ENCODE data around the gene APOBEC3G.

Gene APOBEC3G

DNA sequence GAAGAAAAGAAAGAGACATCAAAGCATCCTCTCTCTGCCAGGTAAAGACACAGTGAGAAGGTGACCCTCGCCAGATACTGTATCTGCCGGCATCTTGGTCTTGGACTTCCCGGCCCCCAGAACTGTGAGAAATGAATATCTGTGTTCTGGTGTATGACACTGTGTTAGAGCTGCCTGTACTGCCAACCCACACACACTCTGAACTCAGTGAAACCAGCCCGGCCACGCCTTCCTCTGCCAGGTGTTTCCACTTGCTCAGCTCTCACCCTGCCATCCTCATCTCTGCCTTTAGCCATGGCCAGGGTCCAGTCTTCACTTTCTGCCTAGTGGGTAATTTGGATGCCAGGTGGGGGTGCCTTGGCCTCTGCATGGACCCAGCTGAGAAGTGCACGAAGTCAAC lies 51.4 kb downstream of the APOBEC3G start:
- TF ChIP-seq, protein P1, sequence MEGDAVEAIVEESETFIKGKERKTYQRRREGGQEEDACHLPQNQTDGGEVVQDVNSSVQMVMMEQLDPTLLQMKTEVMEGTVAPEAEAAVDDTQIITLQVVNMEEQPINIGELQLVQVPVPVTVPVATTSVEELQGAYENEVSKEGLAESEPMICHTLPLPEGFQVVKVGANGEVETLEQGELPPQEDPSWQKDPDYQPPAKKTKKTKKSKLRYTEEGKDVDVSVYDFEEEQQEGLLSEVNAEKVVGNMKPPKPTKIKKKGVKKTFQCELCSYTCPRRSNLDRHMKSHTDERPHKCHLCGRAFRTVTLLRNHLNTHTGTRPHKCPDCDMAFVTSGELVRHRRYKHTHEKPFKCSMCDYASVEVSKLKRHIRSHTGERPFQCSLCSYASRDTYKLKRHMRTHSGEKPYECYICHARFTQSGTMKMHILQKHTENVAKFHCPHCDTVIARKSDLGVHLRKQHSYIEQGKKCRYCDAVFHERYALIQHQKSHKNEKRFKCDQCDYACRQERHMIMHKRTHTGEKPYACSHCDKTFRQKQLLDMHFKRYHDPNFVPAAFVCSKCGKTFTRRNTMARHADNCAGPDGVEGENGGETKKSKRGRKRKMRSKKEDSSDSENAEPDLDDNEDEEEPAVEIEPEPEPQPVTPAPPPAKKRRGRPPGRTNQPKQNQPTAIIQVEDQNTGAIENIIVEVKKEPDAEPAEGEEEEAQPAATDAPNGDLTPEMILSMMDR (conservative IDR thresholded peaks at IDR 0.05; ENCODE audit: low read depth, low read length), result no peak
- no peak for DNase-seq (ENCODE audit: low read depth)
- no peak overlapping the region for H3K4me3 ChIP-seq (ENCODE audit: low read depth, low read length)

DNA sequence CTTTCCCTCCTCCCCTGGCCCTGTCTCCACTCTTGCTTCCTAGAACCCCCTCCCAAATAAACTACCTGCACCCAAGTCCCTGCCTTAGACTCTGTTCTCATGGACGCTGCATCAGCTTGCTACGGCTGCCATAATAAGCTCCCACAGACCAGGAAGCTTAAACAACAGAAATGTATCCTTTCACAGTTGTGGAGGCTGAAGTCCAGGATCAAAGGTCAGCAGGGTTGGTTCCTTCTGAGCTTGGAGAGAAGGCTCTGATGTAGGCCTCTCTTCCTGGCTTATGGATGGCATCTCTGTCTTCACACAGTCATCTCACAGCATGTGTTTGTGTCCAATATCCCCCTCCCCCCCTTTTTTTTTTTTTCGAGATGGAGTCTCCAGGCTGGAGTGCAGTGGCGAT lies 52.0 kb downstream of the APOBEC3G start:
- TF ChIP-seq, protein P1 (conservative IDR thresholded peaks at IDR 0.05; ENCODE audit: low read depth, low read length), result no peak
- no peak overlapping the region for H3K4me3 ChIP-seq (ENCODE audit: low read depth, low read length)
- no peak for DNase-seq (ENCODE audit: low read depth)

DNA sequence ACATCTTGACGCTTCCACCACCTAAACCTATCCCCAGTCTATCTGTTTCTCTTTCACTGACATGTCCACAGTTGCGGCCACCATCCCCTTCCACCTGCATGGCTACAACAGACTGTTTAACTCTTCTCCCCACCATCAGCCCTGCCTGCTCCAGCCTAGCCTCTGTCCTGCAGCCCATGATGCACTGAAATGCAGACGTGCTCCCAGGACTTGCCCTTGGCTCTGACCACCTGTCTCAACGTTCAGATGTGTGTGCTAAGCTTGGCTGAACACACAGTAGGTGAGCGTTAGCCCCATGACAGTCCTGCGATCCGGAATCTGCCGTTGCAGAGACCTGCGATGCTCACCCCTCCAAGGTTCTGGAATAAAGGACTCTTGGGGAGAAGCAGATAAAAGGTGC lies 52.7 kb downstream of the APOBEC3G start:
- no peak for DNase-seq (ENCODE audit: low read depth)

DNA sequence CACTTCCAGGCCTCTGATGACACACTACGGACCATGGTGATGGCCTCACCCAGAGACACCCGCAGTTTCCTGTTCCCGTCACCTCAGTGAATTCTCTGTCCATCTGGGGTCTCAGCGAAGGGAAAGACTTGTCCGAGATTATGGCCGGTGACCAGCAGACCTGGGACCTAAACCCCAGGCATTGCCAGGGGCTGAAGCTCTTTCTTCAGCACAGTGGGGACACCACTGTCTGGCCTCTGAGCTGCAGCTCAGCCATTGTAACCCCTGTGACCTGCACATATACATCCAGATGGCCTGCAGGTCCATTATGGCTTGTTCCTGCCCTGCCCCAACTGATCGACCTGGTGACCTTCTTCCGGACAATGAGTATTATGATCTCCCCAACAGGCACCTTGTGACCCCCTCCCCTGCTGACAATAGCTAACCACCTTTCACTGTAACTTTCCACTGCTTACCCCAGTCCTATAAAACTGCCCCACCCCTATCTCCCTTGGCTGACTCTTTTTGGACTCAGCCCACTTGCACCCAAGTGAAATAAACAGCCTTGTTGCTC lies 53.2 kb downstream of the APOBEC3G start:
- DNase-seq (ENCODE audit: low read depth), result no peak
- TF ChIP-seq, protein P1 (conservative IDR thresholded peaks at IDR 0.05; ENCODE audit: low read depth, low read length), result no peak
- H3K4me3 ChIP-seq (ENCODE audit: low read depth, low read length), result no peak overlapping the region

More for the DNA sequence above, 52.7 kb downstream of the APOBEC3G start:
- no peak overlapping the region for H3K4me3 ChIP-seq (ENCODE audit: low read depth, low read length)
- TF ChIP-seq, protein P1 (conservative IDR thresholded peaks at IDR 0.05; ENCODE audit: low read depth, low read length), result no peak

DNA sequence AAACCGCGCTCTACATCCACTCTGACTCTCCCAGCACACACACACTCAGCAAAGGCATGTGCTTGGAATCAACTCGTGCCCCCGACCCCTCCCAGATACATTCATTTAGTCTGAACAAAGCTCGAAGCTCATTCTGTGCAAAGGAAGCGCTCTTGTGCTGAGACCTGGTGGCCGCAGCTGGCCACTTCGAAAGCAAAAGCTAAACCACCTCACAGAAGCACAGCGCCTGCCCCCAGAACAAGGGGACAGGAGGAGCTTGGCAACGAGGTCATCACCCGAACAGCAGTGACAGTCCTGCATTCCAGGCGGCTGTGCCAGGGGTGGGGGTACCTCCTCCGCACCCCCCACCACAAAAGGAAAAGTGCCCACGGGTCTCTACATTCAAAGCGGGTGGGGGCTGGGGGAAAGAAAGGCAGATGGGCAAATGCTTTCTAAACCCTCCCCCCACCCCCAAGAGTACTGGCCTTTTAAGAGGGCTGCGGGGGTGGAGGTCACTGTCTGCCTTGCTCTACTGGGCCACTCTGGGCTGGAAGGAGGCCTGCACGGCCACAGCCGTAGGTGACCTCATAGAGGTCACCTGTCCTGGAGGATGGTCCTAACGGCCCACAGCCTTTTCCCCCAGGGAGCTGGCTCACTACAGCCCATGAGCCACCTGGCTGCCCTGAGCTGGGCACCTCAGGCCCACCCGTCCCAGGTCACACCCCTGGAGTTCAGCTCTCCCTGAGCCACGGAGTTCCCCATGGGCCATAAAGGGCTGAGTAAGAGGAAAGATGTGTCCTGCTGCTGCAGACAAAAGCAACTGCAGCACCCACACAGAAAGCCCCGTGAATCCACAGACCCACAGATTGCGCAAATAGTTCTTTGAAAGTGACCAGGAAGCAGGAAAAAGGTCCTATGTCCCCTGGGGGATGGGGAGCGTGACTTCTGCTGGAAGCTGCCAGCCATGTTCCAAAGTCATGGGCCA lies 54.1 kb downstream of the APOBEC3G start:
- TF ChIP-seq, protein P1 (conservative IDR thresholded peaks at IDR 0.05; ENCODE audit: low read depth, low read length), result no peak
- peak; percentile 16 for DNase-seq (ENCODE audit: low read depth)
- no peak overlapping the region for H3K4me3 ChIP-seq (ENCODE audit: low read depth, low read length)

DNA sequence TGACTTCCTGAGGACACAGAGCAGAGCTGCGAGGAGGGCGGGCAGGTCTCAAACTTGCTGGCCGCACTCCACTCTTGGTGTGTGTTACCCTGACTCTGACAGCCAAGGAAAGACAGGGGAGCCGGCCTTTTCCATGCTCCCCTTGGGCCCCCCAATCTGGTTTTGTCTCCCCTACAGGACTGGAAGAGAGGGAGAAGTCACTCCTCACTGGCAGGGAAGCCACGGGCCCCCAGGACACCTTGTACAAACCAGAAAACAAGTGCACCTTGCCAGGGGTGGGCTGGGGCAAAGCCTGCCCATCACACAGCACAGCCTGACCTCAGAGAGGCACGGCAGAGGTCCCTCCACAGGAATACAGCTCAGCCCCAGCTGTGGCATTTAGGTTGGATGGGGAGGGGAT lies 55.2 kb downstream of the APOBEC3G start:
- TF ChIP-seq, protein P1 (conservative IDR thresholded peaks at IDR 0.05; ENCODE audit: low read depth, low read length), result no peak
- H3K4me3 ChIP-seq (ENCODE audit: low read depth, low read length), result no peak overlapping the region
- DNase-seq (ENCODE audit: low read depth), result no peak
